CD4-positive, alpha-beta T cell treated with Interleukin-17A for 1 hour (primary cell): ENCODE measurements around the gene MYZAP.

Source experiments
- DNase-seq: peaks from one replicate; pipeline ENCODE4 v3.0.0-alpha.2; 2020

Gene MYZAP

DNA sequence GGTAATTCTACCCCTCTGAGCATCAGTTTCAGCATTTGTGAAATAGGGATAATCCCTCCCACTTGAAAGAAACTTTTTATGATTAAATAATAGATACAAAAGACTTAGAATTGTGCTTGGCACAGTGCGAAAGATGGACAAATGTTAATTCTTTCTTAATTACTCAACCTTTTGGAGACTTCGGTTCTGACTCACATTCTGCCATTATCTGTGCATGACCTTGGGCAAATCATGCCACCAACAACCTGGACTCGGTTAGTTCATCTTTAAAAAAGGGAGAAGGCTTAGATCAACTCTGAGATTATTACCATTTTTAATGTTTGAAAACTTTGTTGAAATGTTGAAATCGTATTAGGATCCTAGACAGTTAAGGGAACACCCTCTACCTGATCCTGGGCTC lies 74.2 kb downstream of the MYZAP start:
- DNase-seq: no peak

DNA sequence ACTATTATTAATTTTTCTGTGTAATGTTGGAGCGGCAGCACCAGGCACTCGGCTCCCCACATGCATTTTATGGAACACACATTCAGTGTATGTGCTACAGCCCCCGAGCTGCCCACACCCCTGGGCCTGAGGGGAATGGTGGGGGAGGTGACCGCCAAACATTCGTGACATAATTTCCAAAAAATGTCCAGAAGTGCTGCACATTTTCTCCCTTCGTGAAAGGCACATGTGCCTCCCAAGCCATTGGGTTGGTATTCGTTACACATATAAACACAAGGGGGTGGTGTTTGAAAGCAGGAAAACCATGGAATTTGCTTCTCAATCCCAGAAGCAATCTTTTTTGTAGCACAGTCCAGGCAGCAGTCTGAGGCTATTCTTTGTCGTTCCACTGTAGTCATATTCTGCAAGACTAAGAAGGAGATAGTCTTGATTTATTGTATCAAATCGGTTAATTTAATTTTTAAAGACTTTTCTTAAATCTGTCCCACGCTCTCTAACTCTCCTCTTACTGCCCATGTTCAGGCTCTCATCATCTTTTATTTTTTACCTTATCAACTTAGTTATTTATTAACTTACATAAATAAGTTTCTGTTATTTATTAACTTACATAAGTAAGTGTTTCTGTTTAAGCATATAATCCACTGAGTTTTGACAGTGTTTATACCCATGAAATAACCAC lies 75.6 kb downstream of the MYZAP start:
- no peak for DNase-seq

DNA sequence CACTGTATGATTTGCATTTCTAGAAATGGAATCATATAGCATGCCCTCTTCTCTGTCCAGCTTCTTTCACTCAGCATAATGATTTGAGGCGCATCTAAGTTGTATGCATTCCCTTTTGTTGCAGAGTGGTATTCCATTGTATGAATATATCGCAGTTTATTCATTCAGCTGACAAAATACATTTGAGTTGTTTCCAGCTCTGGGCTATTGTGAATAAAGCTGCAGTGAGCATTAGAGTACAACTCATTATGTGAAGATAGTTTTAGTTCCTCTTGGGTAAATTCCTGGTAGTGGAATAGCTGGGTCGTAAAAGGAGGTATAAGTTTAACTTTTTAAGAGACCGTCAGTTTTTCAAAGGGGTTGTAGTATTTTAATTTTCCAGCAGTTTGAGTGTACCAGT lies 76.3 kb downstream of the MYZAP start:
- DNase-seq: no peak

DNA sequence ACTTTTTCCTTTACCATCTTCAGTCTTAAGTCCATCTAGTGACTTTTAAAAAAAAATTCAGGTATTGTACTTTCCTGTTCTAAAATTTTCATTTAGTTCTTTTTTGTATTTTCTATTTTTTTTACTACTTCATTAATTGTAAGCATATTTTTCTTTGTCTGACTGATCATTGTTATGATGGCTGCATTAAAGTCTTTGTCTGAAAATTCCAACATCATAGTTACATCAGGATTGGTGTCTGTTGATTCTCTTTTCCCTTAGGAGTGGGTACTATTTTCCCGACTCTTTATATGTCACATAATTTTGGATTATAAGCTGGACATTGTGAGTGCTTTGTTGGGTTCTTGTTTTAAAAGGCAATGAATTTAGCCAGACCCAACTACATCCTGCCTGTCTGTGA lies 79.9 kb downstream of the MYZAP start:
- no peak for DNase-seq

DNA sequence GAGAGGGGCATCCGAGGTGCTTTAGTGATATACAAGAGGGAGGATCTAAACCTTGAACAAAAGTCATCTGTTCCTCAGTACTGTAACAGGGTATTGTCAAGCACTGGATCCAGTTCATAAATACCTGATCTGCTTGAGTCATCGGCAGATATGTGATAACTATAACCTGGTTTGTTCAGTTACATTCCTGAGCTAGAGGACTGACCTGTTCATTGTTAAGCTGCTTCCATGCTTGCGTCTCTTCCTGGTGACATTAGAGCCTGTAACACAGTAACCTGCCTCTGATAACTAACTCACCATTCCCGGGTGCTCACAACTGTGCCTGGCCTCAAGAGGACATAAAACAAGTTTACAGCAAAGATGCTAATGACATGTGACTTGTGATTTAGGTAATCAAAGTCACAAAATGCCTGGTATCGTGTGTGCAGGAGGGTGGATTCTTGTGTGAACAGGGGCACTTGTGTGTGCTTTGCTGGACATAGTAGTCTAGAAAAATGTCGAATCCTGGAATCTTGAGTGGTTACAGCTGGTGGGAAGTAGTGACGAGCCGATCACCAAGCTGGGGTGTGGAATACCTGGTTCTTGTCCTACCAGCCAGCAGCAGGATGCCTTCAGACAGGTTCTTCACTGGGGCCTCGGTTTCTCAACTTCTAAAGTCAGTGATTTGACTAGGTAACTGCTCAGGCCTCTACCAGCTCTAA lies 83.9 kb downstream of the MYZAP start:
- no peak for DNase-seq

DNA sequence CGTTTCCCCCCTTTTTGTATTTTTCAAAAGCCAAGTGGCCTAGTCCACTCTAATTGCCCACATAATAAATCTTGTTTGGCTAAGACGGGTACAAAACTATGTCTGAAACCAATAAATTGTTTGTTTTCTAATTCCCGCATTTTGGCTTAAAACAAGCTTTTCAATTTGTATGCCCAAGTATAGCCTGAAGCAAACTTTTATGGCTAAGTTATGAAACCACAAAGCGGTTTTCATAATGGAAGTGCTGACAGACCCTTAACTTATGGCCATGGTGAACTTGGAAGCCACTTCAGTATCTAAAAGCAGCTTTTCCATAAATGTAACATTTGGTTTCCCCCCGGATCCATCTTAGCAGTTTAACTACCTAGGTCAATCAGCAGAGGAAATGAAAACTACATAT lies 84.9 kb downstream of the MYZAP start:
- no peak for DNase-seq

DNA sequence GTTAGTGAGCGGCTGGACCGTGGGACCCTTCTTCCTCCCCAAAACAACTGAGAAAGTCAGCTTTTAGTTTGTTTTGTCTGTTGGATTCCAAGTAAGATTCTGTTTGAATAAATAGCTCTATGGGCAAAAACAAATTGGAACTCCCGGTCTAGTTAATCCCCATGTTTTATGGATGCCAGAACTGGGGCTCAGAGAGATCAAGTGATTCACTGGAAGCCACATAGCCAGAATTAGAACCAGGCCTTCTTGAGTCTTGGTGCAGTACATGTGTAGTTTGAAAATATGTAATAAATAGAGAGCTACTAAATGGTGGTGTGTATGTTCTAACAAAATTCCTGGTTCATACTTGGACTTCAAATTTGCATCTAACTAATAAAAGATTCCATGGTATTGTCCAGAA lies 85.5 kb downstream of the MYZAP start:
- no peak for DNase-seq

DNA sequence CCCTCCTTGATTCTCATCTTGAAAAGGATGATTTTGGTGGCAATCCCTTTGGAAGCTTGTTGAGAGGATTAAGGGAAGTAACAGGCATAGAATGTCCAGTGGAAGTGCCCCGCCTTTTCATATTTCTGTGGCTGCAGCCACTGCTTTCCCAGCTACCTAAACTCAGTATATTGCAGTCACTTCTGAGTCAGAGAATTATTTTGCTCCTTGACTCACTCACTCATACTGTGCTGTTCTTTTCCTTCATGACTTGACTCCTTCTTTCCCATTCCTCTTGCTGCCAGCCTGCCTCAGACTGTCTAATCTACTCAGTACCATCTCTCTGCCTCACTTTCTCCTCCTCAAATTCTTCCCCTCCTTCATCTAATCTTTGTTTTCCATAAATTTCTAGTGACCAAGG lies 88.3 kb downstream of the MYZAP start:
- DNase-seq: no peak

DNA sequence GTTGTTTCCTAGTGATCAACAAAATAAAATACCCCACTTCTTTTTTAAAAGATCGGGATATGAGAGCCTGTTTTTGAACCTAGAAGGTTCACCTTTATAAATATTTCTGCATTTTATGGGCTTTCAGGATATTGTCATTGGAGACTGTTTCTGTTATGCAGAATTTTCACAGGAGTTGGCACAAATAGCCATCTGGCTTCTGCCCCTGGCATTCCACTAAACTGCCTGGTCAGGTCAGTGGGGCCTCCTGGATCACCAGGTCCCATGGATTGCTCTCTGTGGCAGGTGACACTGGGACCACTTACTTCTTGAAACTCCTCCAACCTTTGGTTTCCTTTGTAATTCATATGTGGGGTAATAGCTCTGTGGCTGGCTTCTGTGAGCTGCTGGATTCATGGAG lies 89.3 kb downstream of the MYZAP start:
- DNase-seq: no peak

DNA sequence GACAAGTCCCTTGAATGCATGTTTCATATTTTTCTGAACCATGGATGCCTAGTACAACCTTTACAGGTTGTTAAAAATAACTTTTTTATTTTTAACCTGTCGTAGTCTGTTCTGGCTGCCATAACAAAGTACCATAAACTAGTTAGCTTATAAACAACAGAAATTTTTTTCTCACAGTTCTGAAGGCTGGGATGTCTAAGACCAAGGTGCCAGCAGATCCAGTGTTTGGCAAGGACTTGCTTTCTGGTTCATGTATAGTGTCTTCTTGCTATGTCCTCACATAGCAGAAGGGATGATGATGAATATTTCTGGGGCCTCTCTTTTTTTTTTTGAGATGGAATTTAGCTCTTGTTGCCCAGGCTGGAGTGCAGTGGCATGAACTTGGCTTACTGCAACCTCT lies 91.8 kb downstream of the MYZAP start:
- DNase-seq: no peak

DNA sequence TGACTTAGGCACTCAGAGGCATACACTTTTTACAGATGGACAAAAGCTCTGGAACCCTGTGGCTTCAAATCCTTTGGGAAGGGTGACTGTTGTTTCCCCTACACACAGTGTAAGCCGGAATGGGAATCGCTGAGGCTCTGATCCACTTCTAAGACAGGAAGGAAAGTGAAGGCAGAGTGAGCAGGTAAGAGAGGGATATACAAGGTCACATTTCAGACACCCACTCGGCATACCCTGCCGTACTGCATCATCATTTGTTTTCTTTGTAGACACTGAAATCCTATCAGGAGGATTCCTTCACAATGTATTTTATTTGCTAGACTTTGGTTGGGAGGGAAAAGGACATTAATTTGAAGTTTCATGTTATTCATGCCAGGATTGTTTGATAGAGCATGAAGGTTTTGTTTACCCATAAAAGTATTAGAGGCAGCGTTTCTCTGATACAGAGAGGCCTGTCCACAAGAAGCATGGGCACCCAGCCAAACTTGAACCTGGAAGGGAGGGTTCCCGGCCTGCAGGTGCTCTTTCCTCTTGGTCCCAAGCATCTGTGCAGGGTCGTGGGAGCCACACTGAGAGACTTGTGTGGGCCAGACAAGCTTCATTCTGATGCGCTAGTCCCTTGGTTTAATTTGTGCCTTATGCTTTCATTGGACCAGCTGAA lies 92.9 kb downstream of the MYZAP start:
- no peak for DNase-seq

DNA sequence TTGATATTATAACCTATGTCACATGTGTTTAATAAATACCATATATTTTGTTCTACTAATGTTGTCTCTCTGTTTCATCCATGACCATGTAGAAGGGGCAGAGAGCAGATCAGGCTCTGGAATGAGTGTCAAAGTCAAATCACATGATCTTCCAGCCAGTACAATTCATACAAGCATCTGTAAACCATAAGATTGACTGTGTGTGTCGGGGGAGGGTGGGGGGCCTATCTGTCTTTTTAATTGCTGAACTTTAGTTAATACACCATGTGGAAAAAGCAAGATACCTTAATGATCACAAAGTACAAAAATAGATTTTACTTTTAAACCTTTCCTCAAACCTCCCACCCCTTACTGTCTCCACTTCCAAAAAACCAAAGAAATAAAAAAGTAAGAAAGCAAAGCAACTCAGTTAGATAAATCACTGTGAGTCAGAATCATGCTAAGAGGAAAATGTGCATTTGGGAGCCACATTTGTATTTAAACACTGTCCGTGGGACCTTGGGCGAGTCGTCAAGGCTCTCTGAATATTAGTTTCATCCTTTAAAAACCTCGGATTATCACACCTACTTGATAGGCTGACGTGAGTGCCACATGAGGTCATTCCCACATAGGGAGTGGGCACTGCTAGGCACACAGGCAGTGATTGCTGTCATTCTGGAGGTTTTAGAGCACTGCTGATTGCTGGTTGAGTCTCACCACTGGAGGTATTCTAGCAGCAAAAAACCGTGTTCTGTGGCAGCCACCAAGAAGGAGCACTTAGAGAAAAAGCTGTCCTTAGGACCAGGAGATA lies 93.8 kb downstream of the MYZAP start:
- no peak for DNase-seq

DNA sequence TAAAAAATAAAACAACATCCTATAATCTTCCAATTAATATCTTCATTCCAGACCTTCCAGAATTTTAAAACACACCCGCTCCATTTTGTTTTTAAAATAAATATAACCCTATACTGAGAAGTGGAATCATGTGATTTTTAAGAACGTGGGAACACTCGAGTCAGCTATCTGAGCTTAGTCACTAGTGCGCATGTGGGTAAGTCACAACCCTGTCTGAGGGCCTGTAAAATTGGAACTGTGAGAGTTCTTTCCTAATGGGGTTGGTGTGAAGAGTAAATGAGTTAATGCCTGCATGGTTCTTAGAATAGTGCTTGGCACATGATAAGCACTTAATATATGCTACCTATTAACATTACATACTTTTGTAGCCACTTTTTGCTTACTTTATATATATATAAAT lies 95.0 kb downstream of the MYZAP start:
- DNase-seq: no peak

DNA sequence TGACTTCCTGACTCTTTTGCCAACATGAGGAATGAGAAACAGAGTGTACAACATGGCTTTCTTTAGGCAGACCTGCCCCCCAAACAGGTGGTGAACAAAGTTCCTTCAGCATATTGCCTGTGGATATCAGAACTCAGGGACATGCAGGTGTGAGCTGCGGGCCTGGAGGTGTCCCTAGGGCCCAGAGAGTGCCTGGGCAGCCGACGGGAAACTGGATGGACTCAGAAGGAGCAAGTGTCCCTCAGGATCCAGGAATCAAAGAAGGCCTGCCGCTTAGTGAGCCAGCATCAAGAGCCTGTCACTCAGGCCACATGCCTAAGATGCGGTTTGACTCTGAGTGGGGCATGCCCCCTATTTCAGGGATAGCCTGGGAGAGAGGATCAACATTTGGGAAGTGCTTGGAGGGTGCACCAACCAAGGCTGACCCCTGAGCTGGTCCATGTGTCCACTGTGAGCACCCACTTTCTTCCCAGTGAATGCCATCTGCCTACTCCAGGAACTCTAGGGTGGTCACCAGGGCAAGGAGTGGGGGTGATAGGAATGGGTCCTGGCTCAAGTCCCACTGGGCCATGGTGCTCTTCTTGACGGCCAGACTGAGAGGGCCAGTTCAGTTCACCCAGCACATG lies 98.8 kb downstream of the MYZAP start:
- DNase-seq: no peak

DNA sequence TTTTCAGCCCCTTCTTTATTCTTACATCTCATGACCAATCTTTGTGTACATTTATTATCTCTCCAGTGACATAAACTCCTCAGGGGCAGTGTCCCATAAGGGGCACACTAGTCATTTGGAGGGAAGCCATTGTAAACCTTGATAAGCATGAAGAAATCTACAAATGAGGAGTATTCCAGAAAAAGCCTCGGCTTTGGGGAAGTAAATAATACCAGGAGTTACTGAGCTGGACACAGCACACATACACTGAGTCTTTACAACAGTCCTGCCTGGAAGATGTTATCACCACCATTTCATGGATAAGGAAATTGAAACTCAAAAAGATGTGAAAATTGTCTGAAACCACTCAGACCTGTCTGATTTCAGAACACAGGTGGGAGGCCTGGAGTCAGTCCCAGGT lies 99.4 kb downstream of the MYZAP start:
- DNase-seq: no peak

DNA sequence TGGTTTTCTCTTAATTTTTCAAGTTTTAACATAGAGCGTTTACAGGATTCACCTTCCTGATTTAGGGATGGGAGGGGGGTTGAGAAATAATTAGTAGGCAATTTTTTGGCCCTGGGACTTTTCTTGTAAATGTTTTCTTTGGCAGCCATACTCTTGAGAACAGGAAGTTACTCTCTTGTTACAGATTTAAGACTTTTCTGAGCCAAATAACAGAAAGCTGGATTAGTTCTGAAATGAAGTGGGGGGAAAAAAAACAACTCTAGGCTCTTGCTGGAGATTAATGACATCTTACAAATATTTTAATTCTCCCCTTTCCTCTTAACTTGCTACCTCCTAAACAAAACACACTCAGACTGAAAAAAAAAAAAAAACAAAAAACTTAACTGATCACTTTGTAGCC lies 101.0 kb downstream of the MYZAP start:
- no peak for DNase-seq

DNA sequence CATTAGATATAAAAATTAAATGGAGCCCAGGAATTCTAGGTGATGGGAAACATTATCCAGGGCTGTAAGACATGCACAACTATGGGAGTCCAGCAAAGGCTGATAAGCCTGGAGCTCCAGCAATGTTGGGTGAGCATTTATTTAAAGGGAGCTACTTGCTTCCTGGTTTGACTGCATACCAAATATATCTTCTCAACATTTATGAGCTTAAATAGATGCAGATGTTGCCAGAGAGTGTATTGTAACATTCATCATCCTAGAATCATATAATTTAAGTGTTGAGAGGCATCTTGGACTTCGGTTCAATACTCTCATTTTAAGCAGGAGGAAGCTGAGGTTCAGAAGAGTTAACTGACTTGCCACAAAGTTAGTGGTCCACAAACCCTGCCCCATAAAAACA lies 102.6 kb downstream of the MYZAP start:
- no peak for DNase-seq

DNA sequence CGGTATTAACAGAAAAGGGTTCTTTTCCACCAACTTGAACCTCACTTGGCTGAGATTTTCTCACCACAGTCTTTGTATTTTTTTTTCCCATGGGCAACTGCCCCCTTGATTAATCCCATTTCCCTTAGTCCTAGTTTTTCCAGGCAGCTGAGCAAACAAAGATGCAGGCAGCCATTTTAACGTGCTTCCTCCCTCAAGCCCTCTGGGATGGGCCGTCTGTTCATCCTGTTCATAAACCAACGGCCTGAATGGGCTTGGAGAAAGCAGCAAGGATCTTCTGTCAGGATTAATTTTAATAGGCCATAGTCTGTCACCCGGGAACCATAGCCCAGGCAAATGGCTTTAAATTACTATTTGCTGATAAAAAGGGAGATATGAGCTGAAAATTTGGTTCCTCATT lies 104.4 kb downstream of the MYZAP start:
- no peak for DNase-seq

DNA sequence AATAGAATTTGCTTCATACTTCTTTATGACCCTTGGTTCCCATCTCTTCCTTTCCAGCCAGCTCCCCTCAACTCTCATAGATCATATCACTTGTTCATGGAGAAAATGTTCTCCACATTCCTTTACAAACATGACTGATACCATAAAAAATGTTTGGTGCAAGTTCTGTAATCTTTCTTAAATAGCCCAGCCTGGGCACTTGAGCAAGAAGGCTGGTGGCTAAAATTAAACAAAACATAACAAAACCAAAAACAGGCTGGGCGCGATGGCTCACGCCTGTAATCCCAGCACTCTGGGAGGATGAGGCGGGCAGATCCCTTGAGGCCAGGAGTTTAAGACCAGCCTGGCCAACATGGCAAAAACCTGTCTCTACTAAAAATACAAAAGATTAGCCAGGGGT lies 105.9 kb downstream of the MYZAP start:
- DNase-seq: no peak

DNA sequence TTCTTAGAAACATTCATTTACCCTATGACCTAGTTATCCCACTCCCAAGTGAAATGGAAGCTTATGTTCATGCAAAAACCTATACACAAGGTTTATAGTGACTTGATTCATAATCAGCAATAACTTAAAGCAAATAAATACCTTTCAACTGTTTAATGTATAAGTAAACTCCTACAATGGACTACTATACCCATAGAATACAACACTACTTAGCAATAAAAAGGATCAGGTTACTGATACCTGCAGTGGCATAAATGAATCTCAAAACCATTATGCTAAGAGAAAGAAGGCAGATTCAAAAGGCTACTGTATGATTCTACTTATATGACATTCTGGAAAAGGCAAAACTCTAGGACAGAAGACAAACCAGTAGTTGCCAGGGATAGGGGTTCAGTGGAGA lies 106.5 kb downstream of the MYZAP start:
- no peak for DNase-seq

DNA sequence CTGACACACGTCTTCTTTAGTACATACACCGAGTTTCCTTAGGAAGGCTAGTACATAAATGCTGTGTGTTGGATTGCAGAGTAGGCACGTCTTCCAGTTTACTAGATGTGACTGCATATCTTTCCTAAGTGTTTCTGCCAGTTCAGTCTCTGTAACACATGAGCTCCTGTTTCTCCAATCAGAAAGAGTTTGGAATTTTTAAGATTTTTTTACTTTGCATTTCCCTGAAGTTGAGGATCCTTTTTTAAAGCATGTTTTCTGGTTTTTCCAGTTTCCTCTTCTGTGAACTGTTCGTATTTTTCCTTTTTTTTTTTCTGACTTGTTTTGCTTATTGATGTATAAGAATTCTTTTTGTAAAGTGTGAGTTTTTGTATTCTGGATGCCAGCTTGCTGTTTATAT lies 107.3 kb downstream of the MYZAP start:
- no peak for DNase-seq

DNA sequence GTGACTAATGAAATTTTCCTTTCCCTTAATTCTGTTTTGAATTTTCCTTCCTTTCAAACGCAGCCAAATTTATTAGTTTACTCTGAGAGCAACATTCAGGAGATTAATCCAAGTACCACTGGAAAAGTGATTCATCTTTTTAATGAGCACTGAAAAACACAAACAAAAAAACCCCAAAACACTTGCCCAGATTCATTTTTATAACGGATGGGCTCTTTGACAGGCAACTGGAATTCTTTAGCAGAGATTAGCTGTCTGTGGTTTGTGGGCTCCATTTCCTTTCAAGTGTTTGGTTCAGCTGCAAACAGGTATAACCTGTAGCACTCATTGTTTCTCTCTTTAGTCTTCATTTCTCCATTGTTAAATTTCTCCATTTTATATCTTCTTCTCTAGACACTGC lies 111.7 kb downstream of the MYZAP start:
- peak; percentile 51 for DNase-seq

DNA sequence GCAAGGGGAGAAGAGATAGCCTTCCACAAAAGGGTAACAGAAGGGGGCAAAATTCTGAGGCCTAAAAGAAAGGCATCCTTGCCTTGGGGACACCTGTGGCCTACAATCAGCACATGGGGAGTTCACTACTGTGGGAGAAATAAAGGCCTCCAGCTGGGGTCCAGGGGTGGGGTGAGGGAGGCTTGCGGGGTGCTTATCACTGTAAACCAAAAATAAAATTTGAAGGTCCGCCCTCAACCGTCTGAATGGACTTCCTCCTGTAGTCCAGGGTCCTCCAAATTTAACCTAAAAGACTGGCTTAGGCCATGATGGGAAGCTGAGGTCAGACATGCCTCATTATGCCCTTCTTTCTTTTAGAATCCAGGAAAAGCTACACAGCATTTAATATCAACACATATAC lies 112.7 kb downstream of the MYZAP start:
- no peak for DNase-seq
